Measurements from ENCODE around the gene FAM13C.

Gene FAM13C

GRCh38 chr10:59245686-59246085 is 116.7 kb downstream of the FAM13C start (continued):
- TF ChIP-seq ZNF114 (tag by site-specific recombination; IDR thresholded peaks at IDR 0.05) = no peak

- Histone ChIP-seq H3K36me3 (ENCODE audit: control insufficient read depth in 2 of 2, insufficient read depth in 1 of 2, low read length in 2 of 2) (no peaks in the 10 kb centered on the region), H3K4me1 (ENCODE audit: control insufficient read depth, insufficient read depth, low read length) (no peaks in the 10 kb centered on the region), H3K27ac (ENCODE audit: extremely low read depth, low read depth, low read length) (no peak overlapping the region), H3K4me3 (ENCODE audit: low read depth, low read length) (no peak overlapping the region), H3K9me3 (ENCODE audit: control insufficient read depth, insufficient read depth, low read depth, low read length) (no peaks in the 10 kb centered on the region)
- ChIA-PET CTCF (interaction anchor here (1.1 to 1.2 kb wide), 2 partner anchors 336 to 381 kb away, joined by 3 to 4 read pairs; no protein-coding TSS in a partner anchor), POLR2A (no interaction called here)
- TF ChIP-seq REPIN1 (tag by site-specific recombination; IDR thresholded peaks at IDR 0.05; ENCODE audit: low read depth) (no peak), ZNF169 (tag by site-specific recombination; IDR thresholded peaks at IDR 0.05) (no peak)
These were observed 117.5 kb downstream of the FAM13C start for GRCh38 chr10:59244871-59245270.

- ChIA-PET POLR2A (no interaction called here), CTCF (interaction anchor here (0.6 to 1.0 kb wide), 2 partner anchors 269 to 336 kb away, joined by 3 to 5 read pairs; no protein-coding TSS in a partner anchor)
- no peaks in the 10 kb centered on the region for H3K4me1 ChIP-seq (ENCODE audit: control insufficient read depth, insufficient read depth, low read length)
- no peak overlapping the region for H3K27ac ChIP-seq (ENCODE audit: extremely low read depth, low read depth, low read length)
- no peak overlapping the region for H3K4me3 ChIP-seq (ENCODE audit: low read depth, low read length)
- TF ChIP-seq ZNF777 (tag by site-specific recombination; IDR thresholded peaks at IDR 0.05; ENCODE audit: borderline replicate concordance) (no peak), ZNF391 (tag by site-specific recombination; IDR thresholded peaks at IDR 0.05; ENCODE audit: borderline replicate concordance, low read depth) (no peak), ZSCAN30 (tag by site-specific recombination; IDR thresholded peaks at IDR 0.05) (no peak), ZBTB20 (tag by site-specific recombination; IDR thresholded peaks at IDR 0.05) (no peak), ZSCAN5A (tag by site-specific recombination; IDR thresholded peaks at IDR 0.05) (no peak), GFI1B (tag by site-specific recombination; IDR thresholded peaks at IDR 0.05) (no peak), ZNF488 (tag by site-specific recombination; IDR thresholded peaks at IDR 0.05) (no peak), SCRT1 (tag by site-specific recombination; IDR thresholded peaks at IDR 0.05; ENCODE audit: borderline replicate concordance) (no peak), ZNF585B (tag by site-specific recombination; IDR thresholded peaks at IDR 0.05) (no peak), ZNF146 (tag by site-specific recombination; IDR thresholded peaks at IDR 0.05) (no peak), PRDM1 (tag by site-specific recombination; IDR thresholded peaks at IDR 0.05) (no peak), ZNF513 (tag by site-specific recombination; IDR thresholded peaks at IDR 0.05) (no peak), KLF8 (tag by site-specific recombination; IDR thresholded peaks at IDR 0.05) (no peak), FEZF1 (tag by site-specific recombination; IDR thresholded peaks at IDR 0.05) (no peak), ZNF324 (tag by site-specific recombination; IDR thresholded peaks at IDR 0.05) (no peak)
- H3K9me3 ChIP-seq (ENCODE audit: control insufficient read depth, insufficient read depth, low read depth, low read length) = no peaks in the 10 kb centered on the region
- H3K36me3 ChIP-seq (ENCODE audit: control insufficient read depth in 2 of 2, insufficient read depth in 1 of 2, low read length in 2 of 2) = no peaks in the 10 kb centered on the region
These were observed 118.6 kb downstream of the FAM13C start for GRCh38 chr10:59243611-59244195.

Data from HEK293 (cell line).